GM19035 (cell line): ENCODE results near the gene LBP.
"Not testable (repeated sequence)": the region's sequence is repeated elsewhere in the genome, so short reads cannot be mapped to it uniquely, and the experiment has no call there.

Experiments
- ATAC-seq: cut with Tn5 transposase; IDR thresholded peaks from one replicate; pipeline ENCODE4 v1.9.1; 2021; ENCODE audit not compliant: unreplicated experiment

The LBP gene

DNA sequence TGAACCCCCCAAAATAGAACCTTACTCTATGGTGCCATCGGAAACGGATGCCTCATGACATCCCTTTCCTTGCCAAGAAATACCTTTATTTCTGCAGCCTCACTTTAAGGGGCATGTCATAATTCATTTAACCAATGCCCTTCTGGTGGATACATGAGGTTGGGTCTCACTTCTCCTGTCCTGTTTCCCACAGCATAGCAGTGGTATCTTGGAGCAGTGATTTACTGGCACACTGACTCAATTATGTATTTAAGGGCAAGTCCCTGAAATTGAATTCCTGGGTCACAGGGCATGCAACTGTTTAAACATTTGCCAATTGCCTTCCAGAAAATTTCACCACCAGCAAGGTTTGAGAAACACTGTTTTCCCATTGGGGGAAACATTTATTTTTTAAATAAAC, 639 bp upstream of the LBP start:
- no peak for ATAC-seq

DNA sequence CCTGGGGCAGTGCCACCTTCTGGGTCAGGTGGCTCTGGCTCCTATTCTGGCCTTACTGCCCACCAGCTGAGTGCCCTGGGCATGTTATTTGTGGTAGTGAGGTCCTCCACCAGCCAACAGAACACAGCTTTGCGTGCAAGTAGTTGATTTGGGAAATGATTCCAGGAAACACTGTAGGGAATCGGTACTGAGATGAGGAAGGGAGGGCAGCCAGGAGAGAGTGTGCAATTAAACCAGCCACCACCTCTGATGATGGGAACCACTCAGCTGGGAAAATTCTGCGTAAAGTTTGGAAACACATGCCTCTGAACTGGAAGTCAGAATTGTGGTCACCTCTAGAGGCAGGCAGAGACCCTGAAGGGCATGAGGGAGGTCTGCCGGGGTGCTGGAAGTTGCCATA, 459 bp downstream of the LBP start:
- no peak for ATAC-seq

DNA sequence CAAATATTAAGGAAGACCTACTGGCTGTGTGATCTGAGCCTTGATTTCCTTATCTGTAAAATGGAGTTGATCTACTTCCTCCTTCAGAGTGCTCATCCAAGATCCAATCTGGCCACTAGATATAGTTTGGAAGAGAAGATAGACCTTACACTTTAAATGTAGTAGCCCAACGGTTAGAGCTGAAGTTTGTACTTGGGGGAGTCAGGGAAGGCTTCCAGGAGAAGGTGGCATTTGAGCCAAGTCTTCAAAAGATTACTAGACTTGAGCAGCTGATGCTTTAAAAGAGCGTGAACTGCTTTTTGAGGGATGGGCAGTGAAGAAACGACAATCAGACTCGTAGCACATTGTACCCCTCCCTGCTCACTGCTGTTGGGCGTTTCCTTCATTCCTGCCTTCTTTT, 3.6 kb downstream of the LBP start:
- no peak for ATAC-seq

- no peak for ATAC-seq
Observed at GRCh38 chr20:38350879-38351775, 4.8 kb downstream of the LBP start.

DNA sequence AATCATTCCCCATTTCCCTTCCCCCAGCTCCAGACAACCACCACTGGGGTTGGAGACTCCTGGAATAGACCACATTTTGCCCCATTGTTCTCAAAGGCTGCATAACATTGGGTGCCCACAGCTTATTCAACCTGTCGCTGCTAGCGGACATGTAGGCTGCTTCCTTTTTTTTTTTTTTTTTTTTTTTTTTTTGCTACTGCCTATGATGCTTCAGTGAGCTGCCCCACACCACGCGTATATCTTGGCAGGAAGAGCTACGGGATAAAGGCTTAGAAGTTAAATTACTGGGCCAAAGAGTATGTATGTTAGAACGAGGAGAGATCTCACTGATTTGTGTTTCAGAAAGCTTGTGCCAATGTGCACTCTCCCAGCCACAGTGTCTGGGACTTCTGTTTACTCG, 7.0 kb downstream of the LBP start:
- no peak for ATAC-seq

- no peak for ATAC-seq
Observed at GRCh38 chr20:38354227-38354626, 7.9 kb downstream of the LBP start.

DNA sequence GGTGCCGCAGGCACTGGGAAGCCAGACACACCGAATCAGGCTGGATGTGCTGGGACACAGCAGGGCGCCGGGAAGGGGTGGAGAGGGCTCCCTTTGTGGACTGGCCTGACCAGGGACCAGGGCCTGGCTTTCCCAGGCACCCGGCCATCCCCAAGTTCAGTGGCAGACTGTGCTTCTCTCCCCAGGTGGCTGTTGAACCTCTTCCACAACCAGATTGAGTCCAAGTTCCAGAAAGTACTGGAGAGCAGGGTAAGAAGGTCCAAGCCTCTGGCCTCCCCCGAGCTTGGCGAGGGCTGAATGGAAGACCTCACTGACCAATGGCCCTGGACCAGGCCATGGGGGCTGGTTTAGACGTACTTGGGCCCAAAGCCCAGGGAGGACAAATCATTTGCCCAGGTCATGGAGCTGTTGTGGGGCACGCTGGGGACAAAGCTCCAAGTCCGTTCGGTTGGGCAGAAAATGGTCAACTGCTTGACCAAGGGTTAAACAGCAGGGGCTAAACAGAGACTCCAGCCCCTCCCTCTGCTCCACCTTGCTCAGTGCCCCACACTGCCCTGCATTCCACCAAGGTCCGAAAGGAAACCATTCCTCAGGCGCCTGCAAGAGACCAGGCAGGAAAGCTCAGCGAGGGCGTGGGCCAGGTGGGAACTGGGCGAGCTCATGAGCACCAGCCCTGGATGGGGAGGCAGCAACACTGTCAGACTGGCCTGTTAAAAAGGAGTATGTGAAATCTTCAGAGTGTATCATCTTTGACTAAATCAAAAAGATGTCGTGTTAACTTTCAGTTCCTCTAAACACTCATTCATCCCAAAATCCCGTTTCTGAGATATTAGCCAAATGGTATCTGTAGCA, 9.1 kb downstream of the LBP start:
- no peak for ATAC-seq

DNA sequence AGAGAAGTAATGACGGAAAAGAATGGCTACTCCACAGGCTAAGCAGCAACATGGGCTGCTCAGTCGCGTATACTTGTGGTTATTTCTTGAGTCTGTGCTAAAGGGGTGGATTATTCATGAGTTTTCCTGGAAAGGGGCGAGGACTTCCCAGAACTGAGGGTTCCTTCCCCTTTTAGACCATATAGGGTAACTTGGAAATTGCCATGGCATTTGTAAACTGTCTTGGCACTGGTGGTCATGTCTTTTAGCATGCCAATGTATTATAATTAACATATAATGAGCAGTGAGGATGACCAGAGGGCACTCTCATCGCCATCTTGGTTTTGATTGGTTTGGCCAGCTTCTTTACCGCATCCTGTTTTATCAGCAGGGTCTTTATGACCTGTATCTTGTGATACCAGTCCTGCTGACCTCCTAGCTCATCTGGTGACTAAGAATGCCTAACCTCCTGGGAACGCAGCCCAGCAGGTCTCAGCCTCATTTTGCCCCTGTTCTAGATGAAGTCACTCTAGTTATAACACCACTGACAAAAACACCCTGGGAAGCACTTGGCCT, 11.4 kb downstream of the LBP start:
- ATAC-seq: no peak

DNA sequence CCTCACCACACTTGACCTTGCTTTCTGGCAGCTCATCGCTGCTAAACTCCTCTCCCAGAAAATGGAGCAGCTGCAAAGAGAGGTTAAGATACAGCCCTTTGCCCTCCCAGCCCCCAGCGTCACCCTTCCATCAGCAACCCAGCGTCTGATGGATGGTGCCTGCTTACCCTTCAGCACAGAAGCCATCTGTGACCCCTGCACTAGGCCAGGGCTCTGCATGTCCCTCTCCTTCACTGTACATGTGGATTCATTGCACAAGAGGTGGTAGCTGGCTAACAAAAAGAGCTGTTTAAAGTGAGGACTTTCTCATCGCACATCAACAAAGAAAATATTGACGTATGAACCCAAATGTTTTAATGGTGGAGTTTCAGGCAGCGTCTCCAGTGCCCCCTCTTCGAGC, 12.3 kb downstream of the LBP start:
- no peak for ATAC-seq

DNA sequence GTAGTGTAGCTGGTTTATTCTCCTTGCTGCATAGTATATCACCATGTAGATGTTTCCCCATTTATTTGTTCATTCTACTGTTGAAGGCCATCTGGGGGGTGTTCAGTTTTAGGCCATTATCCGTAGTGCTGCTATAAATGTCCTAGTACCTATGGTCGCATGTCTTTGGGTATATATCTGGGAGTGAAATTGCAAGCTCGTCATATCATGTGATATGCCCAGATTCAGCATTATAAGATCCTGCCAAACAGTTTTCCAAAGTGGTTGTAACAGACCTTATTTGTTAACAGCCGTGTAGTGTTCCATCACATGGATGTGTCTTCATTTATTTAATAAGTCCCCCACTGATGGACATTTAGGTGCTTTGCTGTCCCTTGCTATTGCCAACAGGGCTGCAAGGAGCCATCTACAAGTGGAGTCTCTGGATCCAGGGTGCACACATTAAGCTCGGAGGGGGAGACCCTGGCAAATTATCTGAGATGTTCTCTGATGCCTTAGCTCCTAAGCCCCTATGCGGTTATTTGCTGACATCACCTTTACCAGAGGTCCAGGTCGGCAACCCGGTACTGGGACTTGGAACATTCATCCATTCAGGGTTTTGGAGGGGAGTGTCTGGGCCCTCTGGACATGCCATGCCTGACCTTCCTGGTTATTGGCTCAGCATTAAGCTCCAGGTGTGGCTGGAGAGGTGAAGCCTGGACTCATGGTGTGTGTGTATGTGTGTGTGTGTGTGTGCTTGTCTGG, 16.9 kb downstream of the LBP start:
- no peak for ATAC-seq

GRCh38 chr20:38369389-38369788, 23.1 kb downstream of the LBP start:
- ATAC-seq: no peak

DNA sequence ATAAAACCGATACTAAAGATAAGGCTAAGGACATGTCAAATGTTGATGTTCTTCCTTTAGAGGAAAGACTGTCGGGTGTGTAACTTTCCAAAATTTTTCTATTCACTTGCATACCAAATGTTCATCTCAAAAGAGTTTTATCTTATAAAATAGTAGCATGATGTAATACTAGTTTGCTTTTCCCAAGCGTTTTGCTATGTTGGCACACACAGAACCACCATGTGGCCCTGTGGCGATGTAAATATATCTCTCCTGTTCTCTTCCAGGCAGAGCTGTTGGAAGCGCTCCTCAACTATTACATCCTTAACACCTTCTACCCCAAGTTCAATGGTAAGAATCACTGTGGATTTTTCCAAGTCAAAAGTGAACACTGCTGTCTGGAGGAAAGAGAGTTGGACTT, 26.5 kb downstream of the LBP start:
- no peak for ATAC-seq

DNA sequence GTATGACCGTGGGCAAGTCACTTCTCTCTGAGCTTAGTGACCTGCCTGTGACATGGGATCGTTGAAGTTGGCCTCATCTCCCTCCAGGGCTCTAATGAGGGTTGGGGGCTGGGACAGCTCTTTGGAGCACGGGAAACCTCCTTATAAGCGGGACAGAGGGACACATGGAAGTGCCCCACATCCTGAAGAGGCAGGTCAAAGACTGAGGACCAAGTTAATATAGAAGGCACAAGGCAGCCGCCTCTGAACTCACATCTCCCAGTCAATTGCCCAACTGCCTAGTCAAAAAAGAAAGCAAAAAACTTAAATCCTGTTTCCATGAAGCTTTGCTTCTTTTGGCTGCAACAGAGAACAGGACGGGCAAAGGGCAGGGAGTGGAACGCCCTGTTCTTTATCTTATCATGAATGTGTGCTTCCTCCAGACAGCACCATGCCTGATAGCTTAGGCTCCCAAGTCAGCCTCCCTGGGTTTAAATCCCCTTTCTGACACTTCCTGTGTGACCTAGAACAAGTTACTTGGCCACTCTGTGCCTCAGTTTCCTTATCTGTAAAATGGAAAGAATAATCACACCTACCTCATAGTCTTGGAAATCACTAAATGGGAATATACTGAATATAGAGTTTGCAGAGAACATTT, 27.1 kb downstream of the LBP start:
- no peak for ATAC-seq

DNA sequence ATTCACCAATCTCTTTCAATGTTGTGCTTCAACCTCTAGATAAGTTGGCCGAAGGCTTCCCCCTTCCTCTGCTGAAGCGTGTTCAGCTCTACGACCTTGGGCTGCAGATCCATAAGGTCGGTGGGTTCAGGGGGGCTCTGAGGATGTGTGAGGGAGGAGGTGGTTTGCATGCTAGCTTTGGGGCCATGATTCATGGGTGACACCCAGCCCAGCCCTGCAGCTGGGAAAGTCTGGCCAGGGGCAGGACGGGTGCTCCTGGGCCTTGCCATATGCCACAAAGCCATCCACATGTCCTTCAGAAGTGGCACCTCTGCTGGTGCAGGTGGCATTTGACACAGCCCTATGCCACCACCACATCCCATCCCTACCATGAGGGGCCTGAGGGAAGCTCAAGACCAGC, 27.6 kb downstream of the LBP start:
- ATAC-seq: no peak

- no peak for ATAC-seq
Observed at GRCh38 chr20:38377039-38377685, 30.9 kb downstream of the LBP start.

DNA sequence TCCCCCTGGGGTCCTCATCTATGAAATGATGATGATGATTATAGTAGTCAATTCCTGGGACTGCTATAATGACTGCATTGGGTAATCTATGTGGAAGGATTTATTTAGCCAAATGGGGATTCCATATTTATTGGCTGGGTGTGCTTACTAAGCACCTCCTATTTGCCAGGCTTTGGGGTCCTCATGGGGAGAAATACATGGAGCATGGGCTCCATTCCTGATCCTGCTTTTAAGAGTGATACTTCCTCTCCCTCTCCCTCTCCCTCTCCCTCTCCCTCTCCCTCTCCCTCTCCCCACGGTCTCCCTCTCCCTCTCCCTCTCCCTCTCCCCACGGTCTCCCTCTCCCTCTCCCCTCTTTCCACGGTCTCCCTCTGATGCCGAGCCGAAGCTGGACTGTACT, 31.6 kb downstream of the LBP start:
- ATAC-seq: not testable (repeated sequence)

GRCh38 chr20:38383147-38383546, 36.9 kb downstream of the LBP start:
- no peak for ATAC-seq

- no peak for ATAC-seq
Observed at GRCh38 chr20:38386004-38386403, 39.7 kb downstream of the LBP start.

DNA sequence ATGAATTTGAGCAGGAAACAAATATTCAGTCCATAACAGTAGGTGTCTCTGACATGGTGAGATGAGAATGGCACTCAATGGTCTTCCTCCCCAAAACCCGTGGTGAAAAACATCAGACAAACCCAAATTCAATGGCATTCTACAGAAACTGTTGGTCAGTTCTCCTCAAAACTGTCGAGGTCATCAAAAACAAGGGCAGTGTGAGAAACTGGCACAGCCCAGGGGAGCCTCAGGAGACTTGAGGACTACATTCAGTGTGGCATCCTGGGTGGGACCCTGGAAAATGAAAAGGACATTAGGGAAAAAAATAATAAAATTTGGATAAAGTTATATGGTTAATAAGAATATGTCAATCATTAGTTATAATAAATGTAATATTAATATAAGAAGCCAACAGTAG, 40.6 kb downstream of the LBP start:
- ATAC-seq: no peak

DNA sequence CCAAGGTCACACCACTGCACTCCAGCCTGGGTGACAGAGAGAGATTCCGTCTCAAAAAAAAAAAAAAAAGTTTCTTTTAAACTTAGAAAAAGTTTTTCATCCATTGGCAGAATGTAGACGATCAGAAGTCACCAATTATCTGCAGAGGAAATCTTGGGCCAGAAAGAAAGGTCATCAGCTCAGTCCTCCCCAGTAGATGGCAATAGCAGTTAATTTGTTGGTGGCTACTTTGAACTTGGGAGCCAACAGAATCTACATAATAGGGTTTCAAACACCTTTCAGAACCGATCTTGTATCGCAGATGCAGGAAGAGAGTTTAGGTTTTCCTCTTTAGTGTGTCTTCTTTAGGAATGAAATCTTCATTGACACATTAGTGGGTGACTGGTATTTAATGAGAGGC, 41.7 kb downstream of the LBP start:
- no peak for ATAC-seq
